Measurements from ENCODE around the gene EWSR1. TPM values are rescaled to one million over a fixed set of nuclear protein-coding genes. Genes with fewer than 3 reads are reported as not detected.

EWSR1 gene
- total RNA-seq, 1 donor from 2014 or later, result 355 TPM

DNA sequence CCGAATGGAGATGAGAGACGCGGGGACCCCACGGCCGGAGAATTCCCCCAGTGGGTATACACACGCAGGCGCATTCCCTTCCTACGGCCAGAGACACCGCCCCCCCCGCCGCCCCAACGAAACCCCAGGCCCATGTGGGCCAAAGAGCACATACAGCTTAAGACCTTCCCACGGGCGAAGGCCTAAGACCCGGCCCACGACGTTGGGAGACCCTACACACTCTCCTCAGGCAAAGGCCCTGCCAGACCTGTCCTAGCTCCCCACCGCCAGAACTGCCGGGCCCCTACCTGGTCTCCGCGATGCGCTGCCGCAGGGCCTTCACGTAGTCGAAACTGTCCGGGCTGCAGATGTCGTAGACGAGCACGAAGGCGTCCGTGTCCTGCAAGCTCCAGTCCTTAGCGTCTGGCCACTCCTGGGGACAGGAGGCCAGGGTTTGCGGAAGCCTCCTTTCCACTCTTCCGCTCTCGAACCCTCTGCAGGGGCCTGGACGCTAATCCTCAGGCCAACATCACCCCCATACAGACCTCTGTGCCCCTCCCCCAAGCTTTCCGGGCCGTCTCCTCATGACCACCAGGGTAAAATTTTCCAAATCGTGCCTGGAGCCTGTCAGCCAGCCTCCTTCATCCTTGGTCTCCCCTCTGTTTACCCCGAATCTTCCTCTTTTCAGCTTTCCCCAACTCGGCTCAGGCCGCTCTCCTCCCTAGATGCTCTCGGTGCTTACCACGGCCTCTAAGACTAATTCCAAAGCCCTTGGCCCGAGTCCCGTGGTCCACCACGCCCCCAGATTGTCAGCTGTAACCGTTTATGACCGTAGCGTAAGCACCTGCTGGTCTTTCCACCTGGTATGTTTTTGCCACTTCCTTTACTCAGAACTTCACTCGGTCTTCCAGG lies 45.8 kb downstream of the EWSR1 start:
- H3K27me3 Mint-ChIP-seq (ENCODE audit: unreplicated experiment), result peaks cover 22% of the 10 kb centered on the region
- TF ChIP-seq, protein P1, sequence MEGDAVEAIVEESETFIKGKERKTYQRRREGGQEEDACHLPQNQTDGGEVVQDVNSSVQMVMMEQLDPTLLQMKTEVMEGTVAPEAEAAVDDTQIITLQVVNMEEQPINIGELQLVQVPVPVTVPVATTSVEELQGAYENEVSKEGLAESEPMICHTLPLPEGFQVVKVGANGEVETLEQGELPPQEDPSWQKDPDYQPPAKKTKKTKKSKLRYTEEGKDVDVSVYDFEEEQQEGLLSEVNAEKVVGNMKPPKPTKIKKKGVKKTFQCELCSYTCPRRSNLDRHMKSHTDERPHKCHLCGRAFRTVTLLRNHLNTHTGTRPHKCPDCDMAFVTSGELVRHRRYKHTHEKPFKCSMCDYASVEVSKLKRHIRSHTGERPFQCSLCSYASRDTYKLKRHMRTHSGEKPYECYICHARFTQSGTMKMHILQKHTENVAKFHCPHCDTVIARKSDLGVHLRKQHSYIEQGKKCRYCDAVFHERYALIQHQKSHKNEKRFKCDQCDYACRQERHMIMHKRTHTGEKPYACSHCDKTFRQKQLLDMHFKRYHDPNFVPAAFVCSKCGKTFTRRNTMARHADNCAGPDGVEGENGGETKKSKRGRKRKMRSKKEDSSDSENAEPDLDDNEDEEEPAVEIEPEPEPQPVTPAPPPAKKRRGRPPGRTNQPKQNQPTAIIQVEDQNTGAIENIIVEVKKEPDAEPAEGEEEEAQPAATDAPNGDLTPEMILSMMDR (IDR thresholded peaks at IDR 0.05; ENCODE audit: partially characterized antibody, unreplicated experiment), result no peak
- H3K4me3 Mint-ChIP-seq (ENCODE audit: unreplicated experiment), result peak overlapping the region; percentile 79
- H3K9me3 Mint-ChIP-seq (ENCODE audit: unreplicated experiment), result peaks cover 6% of the 10 kb centered on the region
- H3K4me1 Mint-ChIP-seq (ENCODE audit: low read depth, unreplicated experiment), result peaks cover 13% of the 10 kb centered on the region
- H3K27ac Mint-ChIP-seq (ENCODE audit: unreplicated experiment), result peak overlapping the region; percentile 55
- peaks cover 16% of the 10 kb centered on the region for H3K36me3 Mint-ChIP-seq (ENCODE audit: unreplicated experiment)
- no peak for DNase-seq

- peak overlapping the region; percentile 79 for H3K4me3 Mint-ChIP-seq (ENCODE audit: unreplicated experiment)
- H3K27ac Mint-ChIP-seq (ENCODE audit: unreplicated experiment), result peak overlapping the region; percentile 55
- no peak for DNase-seq
- peaks cover 16% of the 10 kb centered on the region for H3K36me3 Mint-ChIP-seq (ENCODE audit: unreplicated experiment)
- H3K27me3 Mint-ChIP-seq (ENCODE audit: unreplicated experiment), result peaks cover 22% of the 10 kb centered on the region
- peaks cover 6% of the 10 kb centered on the region for H3K9me3 Mint-ChIP-seq (ENCODE audit: unreplicated experiment)
- TF ChIP-seq, protein P1 (IDR thresholded peaks at IDR 0.05; ENCODE audit: partially characterized antibody, unreplicated experiment), result no peak
- H3K4me1 Mint-ChIP-seq (ENCODE audit: low read depth, unreplicated experiment), result peaks cover 13% of the 10 kb centered on the region
Observed at GRCh38 chr22:29314537-29315285, 46.6 kb downstream of the EWSR1 start.

DNA sequence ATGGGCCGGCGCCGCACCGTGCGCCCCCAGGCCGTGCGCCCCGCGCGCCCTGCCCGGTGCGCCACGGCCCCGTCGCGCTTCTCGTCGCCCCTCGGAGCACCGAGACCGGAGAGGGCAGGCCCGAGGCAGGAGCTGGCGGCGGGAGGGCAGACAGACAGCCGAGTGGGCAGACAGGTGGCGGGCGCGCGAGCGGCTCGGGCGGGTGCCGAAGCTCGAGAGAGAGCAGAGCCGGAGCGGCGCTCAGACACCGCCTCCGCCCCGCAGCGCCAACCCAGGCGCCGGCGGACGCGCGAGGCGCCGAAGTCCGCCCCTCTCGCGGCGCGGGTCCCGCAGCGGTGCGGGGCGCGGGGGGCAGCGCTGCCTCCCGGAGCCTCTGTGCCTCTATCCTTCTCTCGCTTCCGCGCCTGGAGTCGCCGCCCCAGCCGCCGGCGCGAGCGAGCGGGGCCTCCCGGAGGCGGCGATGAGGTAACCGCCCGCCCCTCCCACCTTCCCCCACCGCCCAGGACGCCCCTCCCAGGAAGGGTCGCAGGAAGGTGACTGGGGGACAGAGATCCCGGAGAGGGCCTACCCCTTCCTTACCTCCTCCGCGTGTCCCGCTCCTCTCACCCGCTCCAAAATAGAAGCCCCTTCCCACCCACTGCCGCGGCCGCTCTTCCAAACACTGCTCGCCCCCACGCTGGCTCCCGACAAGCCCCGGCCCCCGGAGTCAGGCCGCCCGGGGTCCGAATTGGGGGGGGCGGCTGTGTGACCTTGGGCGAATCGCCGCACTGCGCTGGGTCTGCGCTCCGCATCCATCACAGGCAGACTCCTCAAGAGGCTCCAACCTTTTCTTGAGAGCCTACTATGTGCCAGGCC lies 47.4 kb downstream of the EWSR1 start, which contains the start of gene RASL10A:
Gene RASL10A, minus strand, starts transcription at position 412 of the 855 bp plus-strand sequence. CDS start 451 bp downstream, outside the sequence.
- TF ChIP-seq, protein P1 (IDR thresholded peaks at IDR 0.05; ENCODE audit: partially characterized antibody, unreplicated experiment), result no peak
- Mint-ChIP-seq H3K27me3 (ENCODE audit: unreplicated experiment) (peaks cover 22% of the 10 kb centered on the region), H3K4me1 (ENCODE audit: low read depth, unreplicated experiment) (peaks cover 13% of the 10 kb centered on the region), H3K4me3 (ENCODE audit: unreplicated experiment) (peak within 1 kb of the TSS; percentile 79), H3K9me3 (ENCODE audit: unreplicated experiment) (peaks cover 6% of the 10 kb centered on the region), H3K36me3 (ENCODE audit: unreplicated experiment) (peaks cover 16% of the 10 kb centered on the region), H3K27ac (ENCODE audit: unreplicated experiment) (peak within 1 kb of the TSS; percentile 3)
- DNase-seq, result peak; percentile 55

DNA sequence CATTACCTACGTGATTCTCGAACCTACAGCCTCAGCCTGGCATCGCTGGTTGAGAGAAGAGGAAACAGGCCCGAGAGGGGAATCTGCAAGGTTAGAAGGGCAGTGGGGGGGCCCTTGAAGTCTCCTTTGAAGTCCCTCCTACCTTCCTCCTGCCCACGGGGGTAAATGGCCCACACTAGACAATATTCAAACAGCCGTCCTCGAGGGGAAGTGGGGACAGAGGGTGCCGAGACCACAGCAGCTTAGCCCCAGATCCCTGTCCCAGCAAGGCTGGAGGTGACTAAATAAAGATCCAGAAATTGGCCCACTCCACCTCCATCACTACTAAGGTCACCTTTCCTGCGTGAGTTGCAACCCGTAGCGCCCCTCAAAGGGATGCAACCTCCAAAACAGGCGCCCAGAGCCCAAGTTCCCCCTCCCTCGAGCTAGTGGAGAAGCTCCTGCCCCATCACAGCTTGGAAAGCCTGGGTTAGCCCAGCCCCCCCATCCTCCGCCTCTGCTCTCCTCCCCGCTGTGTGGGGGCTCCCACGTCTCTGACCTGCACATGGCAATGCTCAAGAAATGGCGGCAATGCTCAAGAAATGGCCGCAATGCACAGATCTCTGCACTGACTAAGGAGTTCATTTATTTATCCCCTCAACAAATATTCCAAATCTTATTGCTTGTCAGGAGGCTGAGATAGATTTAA lies 48.2 kb downstream of the EWSR1 start:
- Mint-ChIP-seq H3K27ac (ENCODE audit: unreplicated experiment) (peak overlapping the region; percentile 3), H3K4me1 (ENCODE audit: low read depth, unreplicated experiment) (peaks cover 11% of the 10 kb centered on the region), H3K9me3 (ENCODE audit: unreplicated experiment) (peaks cover 6% of the 10 kb centered on the region), H3K36me3 (ENCODE audit: unreplicated experiment) (peaks cover 16% of the 10 kb centered on the region), H3K4me3 (ENCODE audit: unreplicated experiment) (peak overlapping the region; percentile 35), H3K27me3 (ENCODE audit: unreplicated experiment) (peaks cover 22% of the 10 kb centered on the region)
- TF ChIP-seq, protein P1 (IDR thresholded peaks at IDR 0.05; ENCODE audit: partially characterized antibody, unreplicated experiment), result no peak
- DNase-seq, result no peak

Data from glutamatergic neuron (in vitro differentiated cells).